GM12874 (cell line): ENCODE measurements around the gene KRTAP4-3.

ENCODE experiments used
- TF ChIP-seq, protein P1 (sequence below): IDR thresholded peaks from 2 replicates; pipeline ENCODE4 v1.5.1; 2011; ENCODE audit warnings: low read depth, mild to moderate bottlenecking, control low read depth, low read length, moderate library complexity; ENCODE audit not compliant: insufficient read depth

The KRTAP4-3 gene

DNA sequence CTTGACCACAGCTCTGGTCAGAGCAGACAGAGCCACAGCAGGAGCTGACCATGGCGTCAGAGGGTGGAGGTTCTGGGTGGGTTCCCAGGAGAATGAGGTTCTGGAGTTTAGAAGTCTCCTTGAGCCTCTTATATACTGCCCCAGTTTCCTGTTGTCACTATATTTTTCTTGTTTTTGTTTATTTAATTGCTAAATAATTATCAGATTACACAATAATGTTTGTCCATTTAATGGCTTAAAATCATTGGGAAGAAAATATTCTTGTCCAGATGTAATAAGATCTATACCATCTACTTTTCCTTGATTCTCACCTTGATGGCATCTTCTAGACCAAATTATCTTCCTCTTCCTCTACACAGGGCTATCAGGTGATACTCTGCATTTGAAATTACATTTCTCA is at the start of gene KRTAP4-3:
KRTAP4-3 (minus strand) TSS at position 101 of the 400 bp plus-strand sequence; CDS start at position 52, 49 bp downstream.
- TF ChIP-seq, protein P1, sequence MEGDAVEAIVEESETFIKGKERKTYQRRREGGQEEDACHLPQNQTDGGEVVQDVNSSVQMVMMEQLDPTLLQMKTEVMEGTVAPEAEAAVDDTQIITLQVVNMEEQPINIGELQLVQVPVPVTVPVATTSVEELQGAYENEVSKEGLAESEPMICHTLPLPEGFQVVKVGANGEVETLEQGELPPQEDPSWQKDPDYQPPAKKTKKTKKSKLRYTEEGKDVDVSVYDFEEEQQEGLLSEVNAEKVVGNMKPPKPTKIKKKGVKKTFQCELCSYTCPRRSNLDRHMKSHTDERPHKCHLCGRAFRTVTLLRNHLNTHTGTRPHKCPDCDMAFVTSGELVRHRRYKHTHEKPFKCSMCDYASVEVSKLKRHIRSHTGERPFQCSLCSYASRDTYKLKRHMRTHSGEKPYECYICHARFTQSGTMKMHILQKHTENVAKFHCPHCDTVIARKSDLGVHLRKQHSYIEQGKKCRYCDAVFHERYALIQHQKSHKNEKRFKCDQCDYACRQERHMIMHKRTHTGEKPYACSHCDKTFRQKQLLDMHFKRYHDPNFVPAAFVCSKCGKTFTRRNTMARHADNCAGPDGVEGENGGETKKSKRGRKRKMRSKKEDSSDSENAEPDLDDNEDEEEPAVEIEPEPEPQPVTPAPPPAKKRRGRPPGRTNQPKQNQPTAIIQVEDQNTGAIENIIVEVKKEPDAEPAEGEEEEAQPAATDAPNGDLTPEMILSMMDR, result no peak

DNA sequence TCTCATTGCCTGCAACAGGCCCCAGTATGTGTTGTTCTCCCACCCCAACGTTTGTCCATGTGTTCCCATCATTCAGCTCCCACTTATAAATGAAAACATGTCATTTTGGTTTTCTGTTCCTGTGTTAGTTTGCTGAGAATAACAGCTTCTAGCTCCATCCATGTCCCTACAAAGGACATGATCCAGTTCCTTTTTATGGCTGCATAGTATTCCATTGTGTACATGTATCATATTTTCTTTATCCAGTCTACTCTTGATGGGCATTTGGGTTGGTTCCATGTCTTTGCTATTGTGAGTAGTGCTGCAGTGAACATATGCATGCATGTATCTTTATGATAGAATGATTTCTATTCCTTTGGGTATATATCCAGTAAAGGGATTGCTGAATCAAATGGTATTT is 47.7 kb upstream of the KRTAP4-3 start:
- TF ChIP-seq, protein P1, result no peak

DNA sequence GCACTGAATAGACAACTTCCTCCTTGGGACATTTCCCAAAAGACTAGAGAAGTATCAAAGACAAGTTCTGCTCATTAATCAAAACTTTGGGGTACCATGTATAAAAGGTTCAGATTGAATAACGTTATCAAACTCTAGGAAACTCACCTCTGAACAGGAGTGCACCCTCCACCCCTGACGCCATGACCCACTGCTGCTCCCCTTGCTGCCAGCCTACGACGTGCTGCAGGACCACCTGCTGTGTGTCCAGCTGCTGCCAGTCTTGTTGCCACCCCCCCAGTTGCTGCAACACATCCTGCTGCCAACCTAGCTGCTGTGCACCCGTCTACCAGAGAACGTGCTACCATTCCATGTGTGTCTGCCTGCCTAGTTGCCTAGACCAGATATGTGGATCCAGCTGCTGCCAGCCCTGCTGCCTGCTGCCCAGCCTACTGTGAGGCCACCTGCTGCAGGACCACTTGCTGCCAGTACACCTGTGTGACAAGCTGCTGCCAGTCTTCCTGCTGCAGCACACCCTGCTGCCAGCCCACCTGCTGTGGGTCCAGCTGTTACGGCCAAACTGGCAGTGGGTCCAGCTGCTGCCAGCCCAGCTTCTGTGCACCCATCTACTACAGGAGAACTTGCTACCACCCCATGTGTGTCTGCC is 44.6 kb upstream of the KRTAP4-3 start:
- TF ChIP-seq, protein P1, result no peak

DNA sequence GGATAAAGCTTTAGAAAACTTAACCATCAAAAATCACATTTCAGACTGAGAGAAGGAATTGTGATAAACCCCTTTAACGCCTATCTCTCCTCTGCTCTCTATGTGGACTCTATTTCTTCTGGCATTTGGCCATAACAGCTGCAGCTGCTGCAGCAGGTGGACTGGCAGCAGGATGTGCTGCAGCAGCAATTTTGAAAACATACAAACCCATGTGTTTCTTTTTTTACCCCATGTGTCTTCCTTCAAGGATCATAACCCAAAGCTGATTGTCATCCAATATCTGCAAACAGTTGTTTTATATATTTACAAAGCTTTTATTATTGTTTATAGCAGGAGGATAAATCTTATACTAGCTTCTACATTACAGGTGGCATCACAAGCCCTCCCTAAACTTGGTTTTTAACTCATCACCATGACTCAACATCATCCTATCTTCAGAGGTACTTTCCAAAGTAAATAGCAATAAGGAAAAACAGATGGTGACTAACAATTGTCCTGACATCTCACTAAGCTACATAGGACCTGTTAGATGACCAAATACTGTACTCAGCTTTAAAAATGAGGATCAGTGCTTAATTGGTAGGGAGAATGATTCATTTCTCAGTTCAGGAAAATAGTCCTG is 43.9 kb upstream of the KRTAP4-3 start:
- TF ChIP-seq, protein P1, result no peak

DNA sequence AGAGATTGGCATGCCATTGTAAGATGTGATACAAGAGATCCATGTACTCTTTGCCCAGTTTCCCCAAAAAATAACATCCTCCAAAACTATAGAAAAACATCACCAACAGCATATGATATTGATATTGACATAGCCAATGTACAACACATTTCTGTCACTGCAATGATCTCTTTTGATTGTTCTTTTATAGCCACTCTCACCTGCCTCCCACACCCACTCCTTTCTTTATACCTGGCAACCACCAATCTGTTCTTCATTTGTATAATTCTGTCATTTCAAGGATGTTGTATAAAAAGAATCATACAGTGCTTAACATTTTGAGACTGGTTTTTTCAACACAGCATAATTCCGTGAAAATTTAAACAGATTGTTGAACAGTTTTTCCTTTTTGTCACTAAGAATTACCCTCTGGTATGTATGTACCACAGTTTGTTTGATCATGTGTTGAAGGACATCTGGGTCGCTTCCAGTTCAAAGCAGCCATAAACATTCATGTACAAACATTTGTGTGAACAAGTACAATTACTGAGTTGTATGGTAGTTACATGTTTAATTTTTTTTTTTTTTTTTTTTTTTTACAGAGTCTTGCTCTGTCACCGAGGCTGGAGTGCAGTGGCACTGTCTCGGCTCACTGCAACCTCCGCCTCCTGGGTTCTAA is 31.5 kb upstream of the KRTAP4-3 start:
- TF ChIP-seq, protein P1, result no peak

DNA sequence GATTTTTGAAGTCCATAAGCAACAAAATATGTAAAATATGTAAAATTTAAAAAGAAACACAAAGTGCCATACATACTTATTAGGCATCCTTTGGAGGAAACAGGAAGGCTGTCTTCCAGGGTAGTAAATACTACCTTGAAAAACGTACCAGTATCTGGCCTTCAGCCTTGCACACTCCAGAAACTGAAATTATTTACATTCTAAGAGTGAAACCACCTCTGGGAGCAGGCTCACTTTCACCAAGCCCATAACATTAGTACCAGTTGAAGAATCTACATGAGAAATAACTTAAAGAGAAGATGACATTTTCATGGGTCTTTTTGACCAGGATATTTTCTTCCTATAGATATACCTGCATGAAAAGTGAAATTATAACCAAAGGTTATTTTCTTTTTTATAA is 28.0 kb upstream of the KRTAP4-3 start:
- TF ChIP-seq, protein P1, result no peak

DNA sequence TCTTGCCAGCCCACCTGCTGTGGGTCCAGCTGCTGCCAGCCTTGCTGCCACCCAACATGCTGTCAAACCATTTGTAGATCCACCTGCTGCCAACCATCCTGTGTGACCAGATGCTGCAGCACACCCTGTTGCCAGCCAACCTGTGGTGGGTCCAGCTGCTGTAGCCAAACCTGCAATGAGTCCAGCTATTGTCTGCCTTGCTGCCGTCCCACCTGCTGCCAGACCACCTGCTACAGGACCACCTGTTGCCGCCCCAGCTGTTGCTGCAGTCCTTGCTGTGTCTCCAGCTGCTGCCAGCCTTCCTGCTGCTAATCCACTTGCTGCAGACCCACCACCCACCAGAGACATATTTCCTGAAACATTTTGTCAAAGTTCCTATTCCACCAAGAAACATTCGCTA is 22.3 kb upstream of the KRTAP4-3 start:
- TF ChIP-seq, protein P1, result no peak
